Fibroblast of the conjunctiva (primary cell): ENCODE measurements around the gene SCARF1.

Source experiments
- DNase-seq: peaks from one replicate; pipeline ENCODE4 v3.0.0-alpha.2; 2010; ENCODE audit warnings: low read depth

The SCARF1 gene

DNA sequence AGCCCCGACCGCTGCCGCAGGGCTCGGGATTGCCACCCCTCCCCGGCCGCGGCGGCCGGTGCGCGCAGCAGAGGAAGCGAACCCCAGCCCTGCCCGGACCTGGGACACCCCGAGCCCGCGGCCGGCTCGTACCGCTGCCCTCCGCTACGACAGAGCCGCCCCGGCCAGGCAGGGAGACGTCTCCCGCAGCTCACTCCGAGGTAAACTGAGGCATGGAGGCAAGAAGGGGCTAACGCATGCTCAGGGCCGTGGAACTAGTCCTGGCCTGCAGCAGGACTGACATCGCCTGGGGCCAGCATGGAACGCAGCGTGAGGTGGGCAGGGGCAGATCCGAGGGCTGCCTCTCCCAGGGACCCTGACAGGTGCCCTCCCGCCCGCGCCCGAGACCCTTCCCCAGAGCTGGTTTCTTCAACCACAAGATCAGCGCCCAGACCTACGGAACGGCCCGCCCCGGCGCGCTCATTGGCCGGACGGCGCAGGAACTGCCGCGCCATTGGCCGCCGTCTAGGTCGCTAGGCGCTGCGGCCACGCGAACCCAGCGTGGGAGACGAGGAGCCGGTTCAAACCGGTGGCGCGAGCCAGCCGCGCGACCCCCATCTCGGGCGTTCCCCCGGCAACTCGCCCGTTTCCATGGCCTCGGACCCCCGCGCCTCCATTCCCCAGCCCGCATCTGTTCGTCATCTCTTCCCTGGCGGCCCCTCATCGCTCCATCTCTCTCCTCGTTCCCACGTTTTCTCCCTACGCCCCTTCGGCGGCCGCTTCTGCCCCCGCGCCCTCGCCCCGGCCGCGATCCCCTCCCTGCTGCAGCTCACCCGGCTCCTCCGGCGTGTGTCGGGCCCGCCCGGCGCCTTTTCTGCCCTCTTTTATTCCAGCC is 17.3 kb downstream of the SCARF1 start, which contains the start of gene SLC43A2:
Gene SLC43A2, minus strand, starts transcription at position 853 of the 874 bp plus-strand sequence. CDS start 960 bp downstream, outside the sequence.
- DNase-seq, result peak; percentile 30

DNA sequence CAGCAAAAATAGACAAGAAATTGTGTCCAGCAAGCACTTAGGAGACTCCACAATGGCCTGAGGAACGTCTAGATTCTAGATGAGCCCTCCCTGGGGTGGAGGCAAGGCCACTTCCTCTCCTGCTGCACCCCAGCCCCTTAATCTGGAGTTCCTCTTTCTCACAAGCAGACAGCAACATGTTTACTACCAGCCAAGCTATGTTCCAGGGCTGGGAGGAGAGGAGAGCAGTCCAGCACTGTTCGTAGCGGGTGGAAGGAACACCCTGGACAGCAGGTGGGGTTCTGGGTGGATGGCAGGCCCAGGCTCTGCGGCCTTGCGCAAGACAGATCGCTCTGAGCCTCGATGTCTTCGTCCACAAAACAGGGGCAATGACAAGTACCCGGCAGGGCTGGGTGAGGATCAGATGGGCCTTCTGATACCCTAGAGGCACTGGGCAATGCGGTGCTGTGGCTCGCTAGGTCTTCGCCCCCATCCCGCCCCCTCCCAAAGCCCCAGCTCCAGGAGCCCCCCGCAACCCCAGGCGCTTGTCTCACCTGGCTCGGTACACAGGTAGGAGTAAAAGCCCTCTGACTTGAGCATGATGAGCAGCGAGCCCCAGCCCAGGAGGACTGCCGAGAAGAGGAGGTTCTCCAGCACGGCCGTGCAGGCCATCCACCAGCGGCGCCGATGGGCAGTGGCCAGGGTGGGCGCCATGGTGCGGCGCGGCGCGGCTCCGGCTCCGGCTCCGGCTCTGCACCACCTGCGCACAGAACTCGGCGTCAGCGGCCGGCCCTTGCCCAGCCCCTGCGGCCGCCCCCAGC is 18.1 kb downstream of the SCARF1 start:
- DNase-seq, result no peak

DNA sequence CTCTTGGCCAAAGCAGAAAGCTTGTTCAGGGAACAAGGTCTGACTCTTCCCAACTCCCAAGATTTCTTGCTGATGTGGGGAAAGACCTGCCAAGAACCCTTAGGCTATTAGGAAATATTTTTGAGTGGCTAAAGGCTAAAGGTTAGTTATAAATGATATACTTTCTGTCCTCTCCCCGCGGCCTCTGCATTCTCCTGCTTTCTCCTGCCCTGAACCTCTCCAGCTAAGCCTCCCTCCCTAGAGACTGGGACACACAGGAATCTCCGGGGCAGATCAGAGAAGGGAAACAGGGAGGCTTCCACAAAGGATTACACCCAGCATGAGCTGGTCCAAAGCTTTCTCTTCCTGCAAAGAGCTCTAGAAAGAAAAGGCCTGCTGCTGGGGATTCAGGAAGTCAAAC is 19.2 kb downstream of the SCARF1 start:
- DNase-seq, result no peak

GRCh38 chr17:1625581-1625980 is 20.0 kb downstream of the SCARF1 start:
- no peak for DNase-seq

GRCh38 chr17:1625053-1625452 is 20.5 kb downstream of the SCARF1 start:
- DNase-seq, result no peak

DNA sequence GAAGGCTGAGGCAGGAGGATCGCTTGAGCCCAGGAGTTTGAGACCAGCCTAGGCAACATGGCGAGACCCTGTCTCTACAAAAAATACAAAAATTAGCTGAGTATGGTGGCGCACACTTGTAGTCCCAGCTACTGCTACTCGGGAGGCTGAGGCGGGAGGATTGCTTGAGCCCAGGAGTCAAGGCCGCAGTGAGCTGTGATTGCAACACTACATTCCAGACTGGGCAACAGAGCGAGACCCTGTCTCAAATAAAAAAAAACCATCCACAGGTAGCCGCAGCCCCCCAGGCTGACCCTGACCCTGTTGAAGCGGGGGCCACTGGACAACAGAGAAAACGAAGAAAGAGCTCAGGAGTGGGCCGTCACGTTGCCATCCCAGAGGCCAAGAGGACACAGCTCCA is 20.9 kb downstream of the SCARF1 start:
- DNase-seq, result no peak

- no peak for DNase-seq
Measured at GRCh38 chr17:1623057-1623630, 22.4 kb downstream of the SCARF1 start.

GRCh38 chr17:1621273-1621954 is 24.1 kb downstream of the SCARF1 start:
- DNase-seq, result no peak

DNA sequence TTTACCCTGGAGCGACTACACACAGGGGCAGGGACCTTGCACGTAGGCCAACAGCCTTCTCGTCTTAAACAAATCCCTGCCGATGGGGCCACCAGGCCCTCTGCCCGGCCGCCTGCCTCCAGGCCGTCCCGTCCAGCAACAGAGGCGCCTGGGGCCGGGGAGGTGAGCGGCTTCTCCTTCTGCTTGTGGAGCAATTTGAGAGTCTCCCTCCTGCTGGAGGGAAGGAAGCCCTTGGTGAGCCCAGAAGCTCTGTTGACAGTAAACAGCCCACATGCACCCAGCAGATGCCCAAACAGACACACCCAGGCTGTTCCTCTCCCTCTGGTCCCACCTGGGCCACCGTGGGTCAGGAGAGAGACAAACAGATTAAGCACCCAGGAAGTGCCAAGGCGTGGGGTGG is 25.0 kb downstream of the SCARF1 start:
- DNase-seq, result no peak

- DNase-seq, result peak; percentile 16
Measured at GRCh38 chr17:1617620-1618174, 27.8 kb downstream of the SCARF1 start.

- no peak for DNase-seq
Measured at GRCh38 chr17:1616101-1616500, 29.4 kb downstream of the SCARF1 start.

DNA sequence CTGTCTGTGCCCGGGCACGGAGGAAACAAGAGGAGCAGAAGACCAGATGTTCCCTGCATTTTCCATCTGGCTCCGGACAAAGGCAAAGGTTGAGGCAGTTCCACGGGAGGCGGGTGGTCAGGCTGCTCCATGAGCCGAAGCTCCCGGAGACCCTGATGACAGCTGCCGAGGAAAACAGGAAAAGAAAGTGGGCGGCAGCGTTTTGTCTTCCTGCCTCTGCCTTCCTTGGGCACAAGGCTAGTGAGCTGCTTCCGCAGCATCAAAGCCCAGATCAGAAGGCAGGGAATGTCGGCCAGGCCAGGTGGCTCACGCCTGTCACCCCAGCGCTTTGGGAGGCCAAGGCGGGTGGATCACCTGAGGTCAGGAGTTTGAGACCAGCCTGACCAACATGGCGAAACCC is 33.1 kb downstream of the SCARF1 start:
- DNase-seq, result no peak

GRCh38 chr17:1611715-1612114 is 33.8 kb downstream of the SCARF1 start:
- DNase-seq, result no peak

- no peak for DNase-seq
Measured at GRCh38 chr17:1608676-1609075, 36.9 kb downstream of the SCARF1 start.

- DNase-seq, result no peak
Measured at GRCh38 chr17:1607971-1608320, 37.6 kb downstream of the SCARF1 start.

- DNase-seq, result no peak
Measured at GRCh38 chr17:1606352-1606985, 39.1 kb downstream of the SCARF1 start.

- DNase-seq, result no peak
Measured at GRCh38 chr17:1605681-1606351, 39.7 kb downstream of the SCARF1 start.

- no peak for DNase-seq
Measured at GRCh38 chr17:1604831-1605528, 40.6 kb downstream of the SCARF1 start.

DNA sequence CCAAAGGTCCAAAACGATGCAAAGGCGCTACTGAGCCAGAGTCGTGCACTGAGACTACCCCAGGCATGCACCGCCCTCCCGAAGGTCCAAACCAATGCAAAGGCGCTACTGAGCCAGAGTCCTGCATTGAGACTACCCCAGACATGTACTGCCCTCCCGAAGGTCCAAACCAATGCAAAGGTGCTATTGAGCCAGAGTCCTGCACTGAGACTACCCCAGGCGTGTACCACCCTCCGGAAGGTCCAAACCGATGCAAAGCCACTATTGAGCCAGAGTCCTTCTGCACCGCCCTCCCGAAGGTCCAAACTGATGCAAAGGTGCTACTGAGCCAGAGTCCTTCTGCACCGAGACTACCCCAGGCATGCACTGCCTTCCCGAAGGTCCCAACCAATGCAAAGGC is 44.0 kb downstream of the SCARF1 start:
- DNase-seq, result no peak

DNA sequence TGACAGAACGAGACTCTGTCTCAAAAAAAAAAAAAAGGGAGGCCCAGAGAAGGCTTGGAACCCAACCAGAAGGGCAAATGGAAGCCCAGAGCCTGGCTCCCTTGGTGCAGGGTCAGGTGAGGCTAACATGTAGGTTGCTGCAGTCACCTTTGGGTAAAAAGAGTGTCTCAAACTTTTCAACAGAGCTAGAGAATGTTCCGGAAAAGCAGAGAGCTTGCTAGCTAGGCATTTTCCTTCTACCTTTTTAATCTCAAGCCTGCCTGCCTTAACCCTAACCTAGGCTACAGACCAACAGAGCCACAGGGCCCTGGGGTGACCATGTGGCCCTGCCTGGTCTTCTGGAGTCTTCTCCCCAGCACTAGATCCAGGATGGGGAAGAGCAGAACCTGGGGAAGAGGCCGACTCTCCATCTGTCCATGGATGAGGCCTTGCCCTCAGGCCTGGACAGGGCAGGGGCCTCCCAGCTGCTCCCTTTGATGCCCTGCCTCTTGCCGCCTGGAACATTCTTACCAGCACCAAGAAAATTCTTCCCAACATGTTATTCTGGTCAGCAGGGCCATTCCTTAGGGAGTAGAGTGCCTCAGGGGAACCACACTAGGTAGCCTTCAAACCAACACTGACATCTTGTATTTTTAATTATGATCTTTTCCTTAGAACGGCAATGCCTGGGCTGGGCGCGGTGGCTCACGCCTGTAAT is 47.0 kb downstream of the SCARF1 start:
- no peak for DNase-seq
